Loucy (cell line): ENCODE data around the gene VSTM2L.

ENCODE experiments used
- CTCF ChIP-seq: fragments of 200-600 bp; sonication (generic); conservative IDR thresholded peaks from 2 replicates; pipeline ENCODE4 v1.5.1; 2014; ENCODE audit warnings: mild to moderate bottlenecking, antibody characterized with exemption, low read length
- EZH2phosphoT487 ChIP-seq: fragments of 200-600 bp; IDR thresholded peaks from 2 replicates; pipeline ENCODE4 v1.6.1; 2018; ENCODE audit warnings: antibody characterized with exemption, mild to moderate bottlenecking, moderate library complexity, borderline replicate concordance

- TF ChIP-seq CTCF, result no peak
- TF ChIP-seq EZH2phosphoT487, result no peak
Observed at GRCh38 chr20:37904845-37905373, 2.0 kb downstream of the VSTM2L start.
